ENCODE results near the gene RNU6-1. TPM values are rescaled to one million over a fixed set of nuclear protein-coding genes. Genes with fewer than 3 reads are reported as not detected.

RNU6-1 gene
- total and polyA plus RNA-seq, 2 donors (not counting 3 experiments of a cell fraction or from before 2014, with no cell fraction given) = not detected

- CTCF ChIA-PET = no interaction called here
- H4K20me1 ChIP-seq (replicated peaks; ENCODE audit: control insufficient read depth, extremely low read depth, insufficient read depth, low read length) = no peaks in the 10 kb centered on the region
- intact Hi-C loops (cut with micrococcal nuclease) (no loop called here), dilution Hi-C loops (cut with MboI; ENCODE audit: extremely low pct_ligation_motif_present, low sequenced_read_pairs) (no loop called here)
- H3K9me3 ChIP-seq (replicated peaks; ENCODE audit: control insufficient read depth, insufficient read depth, low read length) = no peaks in the 10 kb centered on the region
- H3K36me3 ChIP-seq (ENCODE audit: control insufficient read depth in 2 of 2, extremely low read depth in 1 of 2, insufficient read depth in 2 of 2, low read length in 2 of 2) = no peaks in the 10 kb centered on the region
- H3K4me1 ChIP-seq (ENCODE audit: control insufficient read depth, extremely low read depth, insufficient read depth, low read length) = no peaks in the 10 kb centered on the region
- FAIRE-seq (no peak), DNase-seq (ENCODE audit: low read depth, low spot score) (no peak)
- BruUV-seq (replicated peaks) = no TSS peak
- POLR2A ChIA-PET = no interaction called here
- H3K27me3 ChIP-seq (ENCODE audit: control insufficient read depth in 2 of 2, insufficient read depth in 2 of 2, low read length in 2 of 2) = peaks cover 18 to 27% of the 10 kb centered on the region in 2 experiments
- no peak overlapping the region for H3K9ac ChIP-seq (replicated peaks; ENCODE audit: extremely low read depth, insufficient read depth, low read length)
- no peak overlapping the region for H3K27ac ChIP-seq (ENCODE audit: insufficient read depth, low read depth, low read length)
- TF ChIP-seq POLR2A (IDR thresholded peaks at IDR 0.05; ENCODE audit: low read depth, low read length) (no peak), FOS (IDR thresholded peaks at IDR 0.05; ENCODE audit: borderline replicate concordance, insufficient read depth, low read length) (no peak), MYC (IDR thresholded peaks at IDR 0.05; ENCODE audit: low read depth, low read length) (no peak), GATA2 (IDR thresholded peaks at IDR 0.05; ENCODE audit: insufficient read depth, insufficient read length, low read depth, low read length) (no peak), JUN (IDR thresholded peaks at IDR 0.05; ENCODE audit: borderline replicate concordance, insufficient read depth, insufficient read length, low read depth) (no peak), POLR2AphosphoS5 (IDR thresholded peaks at IDR 0.05; ENCODE audit: insufficient read depth, low read depth, low read length) (no peak), EZH2 (IDR thresholded peaks at IDR 0.05; ENCODE audit: borderline replicate concordance, low read depth, low read length, severe bottlenecking) (no peak)
- TF ChIP-seq, protein P1, sequence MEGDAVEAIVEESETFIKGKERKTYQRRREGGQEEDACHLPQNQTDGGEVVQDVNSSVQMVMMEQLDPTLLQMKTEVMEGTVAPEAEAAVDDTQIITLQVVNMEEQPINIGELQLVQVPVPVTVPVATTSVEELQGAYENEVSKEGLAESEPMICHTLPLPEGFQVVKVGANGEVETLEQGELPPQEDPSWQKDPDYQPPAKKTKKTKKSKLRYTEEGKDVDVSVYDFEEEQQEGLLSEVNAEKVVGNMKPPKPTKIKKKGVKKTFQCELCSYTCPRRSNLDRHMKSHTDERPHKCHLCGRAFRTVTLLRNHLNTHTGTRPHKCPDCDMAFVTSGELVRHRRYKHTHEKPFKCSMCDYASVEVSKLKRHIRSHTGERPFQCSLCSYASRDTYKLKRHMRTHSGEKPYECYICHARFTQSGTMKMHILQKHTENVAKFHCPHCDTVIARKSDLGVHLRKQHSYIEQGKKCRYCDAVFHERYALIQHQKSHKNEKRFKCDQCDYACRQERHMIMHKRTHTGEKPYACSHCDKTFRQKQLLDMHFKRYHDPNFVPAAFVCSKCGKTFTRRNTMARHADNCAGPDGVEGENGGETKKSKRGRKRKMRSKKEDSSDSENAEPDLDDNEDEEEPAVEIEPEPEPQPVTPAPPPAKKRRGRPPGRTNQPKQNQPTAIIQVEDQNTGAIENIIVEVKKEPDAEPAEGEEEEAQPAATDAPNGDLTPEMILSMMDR (IDR thresholded peaks at IDR 0.05; ENCODE audit: extremely low read depth in 1 of 2, insufficient read depth in 1 of 2, low read depth in 1 of 2, low read length in 2 of 2) = no peak
- TF ChIP-seq, protein P2, sequence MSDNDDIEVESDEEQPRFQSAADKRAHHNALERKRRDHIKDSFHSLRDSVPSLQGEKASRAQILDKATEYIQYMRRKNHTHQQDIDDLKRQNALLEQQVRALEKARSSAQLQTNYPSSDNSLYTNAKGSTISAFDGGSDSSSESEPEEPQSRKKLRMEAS (IDR thresholded peaks at IDR 0.05; ENCODE audit: insufficient read depth, insufficient read length) = no peak
- no peaks in the 10 kb centered on the region for H3K79me2 ChIP-seq (ENCODE audit: control insufficient read depth, insufficient read depth, low read length)
- no peak overlapping the region for H3K4me2 ChIP-seq (ENCODE audit: insufficient read depth, low read length)
- no peaks in the 10 kb centered on the region for H3K9me1 ChIP-seq (replicated peaks; ENCODE audit: control insufficient read depth, extremely low read depth, insufficient read depth, low read length)
- H3K4me3 ChIP-seq (replicated peaks in 1 of 3; ENCODE audit: insufficient read depth in 1 of 3, low read depth in 1 of 3, low read length in 3 of 3) = no peak overlapping the region
- no peak overlapping the region for H2AFZ ChIP-seq (ENCODE audit: low read depth, low read length)
These were observed 29.9 kb upstream of the RNU6-1 start for GRCh38 chr15:67869701-67870100.

Data from endothelial cell of umbilical vein (primary cell).